GM19395 (cell line): ENCODE results near the gene C12orf57.

Source experiments
- ATAC-seq: cut with Tn5 transposase; IDR thresholded peaks from one replicate; pipeline ENCODE4 v1.9.1; 2021; ENCODE audit warnings: mild to moderate bottlenecking, moderate library complexity; ENCODE audit not compliant: unreplicated experiment

C12orf57 gene

GRCh38 chr12:6917491-6918231, 26.2 kb upstream of the C12orf57 start:
- no peak for ATAC-seq

GRCh38 chr12:6919588-6919987, 24.2 kb upstream of the C12orf57 start:
- ATAC-seq = no peak

GRCh38 chr12:6921539-6921938, 22.3 kb upstream of the C12orf57 start:
- no peak for ATAC-seq

- ATAC-seq = peak; percentile 55
Measured at GRCh38 chr12:6921996-6922946, 21.6 kb upstream of the C12orf57 start.

DNA sequence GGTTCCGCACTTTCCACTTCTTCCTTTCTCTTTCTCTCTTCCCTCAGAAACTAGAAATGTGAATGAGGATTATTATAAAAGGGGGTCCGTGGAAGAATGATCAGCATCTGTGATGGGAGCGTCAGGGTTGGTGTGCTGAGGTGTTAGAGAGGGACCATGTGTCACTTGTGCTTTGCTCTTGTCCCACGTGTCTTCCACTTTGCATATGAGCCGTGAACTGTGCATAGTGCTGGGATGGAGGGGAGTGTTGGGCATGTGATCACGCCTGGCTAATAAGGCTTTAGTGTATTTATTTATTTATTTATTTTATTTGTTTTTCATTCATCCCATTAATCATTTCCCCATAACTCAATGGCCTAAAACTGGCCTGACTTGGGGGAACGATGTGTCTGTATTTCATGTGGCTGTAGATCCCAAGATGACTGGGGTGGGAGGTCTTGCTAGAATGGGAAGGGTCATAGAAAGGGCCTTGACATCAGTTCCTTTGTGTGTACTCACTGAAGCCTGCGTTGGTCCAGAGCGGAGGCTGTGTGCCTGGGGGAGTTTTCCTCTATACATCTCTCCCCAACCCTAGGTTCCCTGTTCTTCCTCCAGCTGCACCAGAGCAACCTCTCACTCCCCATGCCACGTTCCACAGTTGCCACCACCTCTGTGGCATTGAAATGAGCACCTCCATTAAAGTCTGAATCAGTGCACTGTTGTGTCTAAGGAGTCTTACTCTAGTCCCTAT, 20.7 kb upstream of the C12orf57 start:
- ATAC-seq = no peak

GRCh38 chr12:6923851-6924250, 20.0 kb upstream of the C12orf57 start:
- no peak for ATAC-seq

DNA sequence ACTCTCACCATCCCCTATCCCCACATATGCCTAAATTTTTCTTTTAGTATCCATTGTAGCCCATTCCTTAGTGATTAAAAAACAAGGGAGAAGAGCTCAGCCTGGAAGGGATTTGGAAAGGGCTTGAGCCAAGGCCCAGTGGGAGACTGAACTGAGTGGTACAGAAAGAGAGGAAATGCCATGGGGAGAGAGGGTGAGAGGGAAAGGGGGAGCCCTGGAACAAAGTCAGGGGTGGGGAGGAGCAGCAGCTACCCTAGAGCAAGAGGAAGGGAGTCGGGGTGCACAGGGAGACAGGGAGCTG, 18.6 kb upstream of the C12orf57 start:
- no peak for ATAC-seq

DNA sequence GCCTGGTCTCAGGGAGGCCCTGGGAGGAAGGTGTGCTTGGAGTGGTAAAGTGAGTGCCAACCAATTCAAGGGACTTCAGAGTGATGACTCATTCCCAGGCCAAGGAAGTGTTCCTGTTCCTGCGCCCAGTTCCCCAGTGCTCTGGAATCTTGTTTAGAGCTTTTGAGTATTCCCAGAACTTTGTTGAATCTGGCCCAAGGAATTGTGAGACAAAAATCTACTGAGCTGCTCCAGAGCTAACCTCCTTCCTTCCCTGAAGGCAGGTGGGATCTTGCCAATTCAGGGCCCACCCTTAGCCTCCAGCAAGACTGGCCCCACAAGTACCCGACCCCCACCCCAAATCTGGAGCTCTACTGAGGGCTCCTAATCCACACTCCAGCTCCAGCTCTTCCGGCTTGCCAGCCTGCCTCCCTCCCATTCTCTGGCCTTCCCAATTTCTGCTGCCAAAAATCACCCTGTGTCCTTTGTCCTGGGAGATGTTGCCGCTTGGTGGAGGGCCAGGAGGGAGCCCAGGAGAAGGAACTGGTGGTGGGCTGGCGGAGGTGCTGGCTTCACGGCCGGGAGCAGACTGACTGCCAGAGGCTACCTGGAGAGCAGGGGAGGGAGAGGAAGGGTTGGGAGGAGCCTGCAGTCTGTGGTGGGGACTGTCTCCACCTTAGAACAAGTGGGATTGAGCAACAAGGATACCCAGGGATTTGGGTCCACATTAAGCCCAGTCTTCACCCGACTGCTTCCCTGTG, 18.1 kb upstream of the C12orf57 start:
- ATAC-seq = no peak

DNA sequence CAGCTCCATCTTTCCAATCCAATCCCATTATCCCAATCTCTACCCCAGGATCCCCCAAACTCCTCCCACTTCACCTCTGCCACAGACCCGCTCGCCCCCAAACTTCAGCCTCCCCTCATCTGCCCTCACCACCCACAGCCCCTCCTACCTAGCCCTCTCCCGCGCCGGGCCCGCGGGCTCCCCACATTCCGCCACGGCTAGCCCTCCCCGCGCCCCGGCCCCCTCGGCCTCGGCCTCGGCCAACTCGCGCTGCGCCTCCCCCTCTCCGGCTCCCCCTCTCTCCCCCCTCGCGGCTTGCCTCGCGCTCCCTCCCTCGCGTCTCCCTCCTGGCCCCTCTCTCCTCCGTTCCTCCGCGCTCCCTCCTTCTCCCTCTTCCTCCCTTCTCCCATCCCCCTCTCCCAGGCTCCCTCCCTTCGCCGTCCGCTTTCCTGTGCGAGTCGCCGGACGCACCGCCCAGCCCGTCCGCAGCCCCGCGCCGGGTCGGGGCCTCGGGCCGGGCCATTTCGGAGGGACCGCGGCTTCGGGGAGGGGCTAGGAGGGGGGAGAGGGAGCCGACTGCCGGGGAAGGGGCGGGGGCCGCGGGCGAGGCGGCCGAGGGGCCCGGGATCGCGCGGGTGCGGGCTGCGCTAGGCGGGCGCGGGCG, 16.3 kb upstream of the C12orf57 start, which contains the start of gene ATN1:
ATN1 (plus strand) TSS at position 581 of the 643 bp plus-strand sequence. CDS start 6,043 bp downstream, outside the sequence.
- ATAC-seq = no peak

- no peak for ATAC-seq
Measured at GRCh38 chr12:6928022-6928702, 15.7 kb upstream of the C12orf57 start.

- ATAC-seq = no peak
Measured at GRCh38 chr12:6928703-6929407, 15.0 kb upstream of the C12orf57 start.

GRCh38 chr12:6929466-6930452, 14.1 kb upstream of the C12orf57 start:
- ATAC-seq = no peak

DNA sequence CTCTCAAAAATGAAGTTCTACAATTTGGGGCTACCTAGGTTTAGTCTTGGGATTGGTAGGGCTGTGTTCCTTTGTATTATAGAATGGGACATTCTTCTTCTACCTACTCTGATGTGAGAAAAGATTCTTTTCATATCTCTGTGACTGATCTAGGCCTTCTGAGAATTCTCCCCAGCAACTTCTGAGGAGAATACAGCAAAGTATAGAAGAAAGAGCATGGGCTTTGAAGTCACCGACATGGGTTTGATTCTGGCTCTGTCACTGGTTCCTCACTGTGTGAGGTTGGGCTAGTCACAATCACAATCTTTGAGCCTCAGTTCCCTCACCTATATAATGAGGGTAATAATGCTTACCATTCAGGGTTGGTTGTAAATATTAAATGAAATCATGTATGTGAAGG, 11.1 kb upstream of the C12orf57 start:
- no peak for ATAC-seq

GRCh38 chr12:6934110-6934509, 9.7 kb upstream of the C12orf57 start:
- ATAC-seq = no peak

- ATAC-seq = no peak
Measured at GRCh38 chr12:6935371-6936193, 8.2 kb upstream of the C12orf57 start.

DNA sequence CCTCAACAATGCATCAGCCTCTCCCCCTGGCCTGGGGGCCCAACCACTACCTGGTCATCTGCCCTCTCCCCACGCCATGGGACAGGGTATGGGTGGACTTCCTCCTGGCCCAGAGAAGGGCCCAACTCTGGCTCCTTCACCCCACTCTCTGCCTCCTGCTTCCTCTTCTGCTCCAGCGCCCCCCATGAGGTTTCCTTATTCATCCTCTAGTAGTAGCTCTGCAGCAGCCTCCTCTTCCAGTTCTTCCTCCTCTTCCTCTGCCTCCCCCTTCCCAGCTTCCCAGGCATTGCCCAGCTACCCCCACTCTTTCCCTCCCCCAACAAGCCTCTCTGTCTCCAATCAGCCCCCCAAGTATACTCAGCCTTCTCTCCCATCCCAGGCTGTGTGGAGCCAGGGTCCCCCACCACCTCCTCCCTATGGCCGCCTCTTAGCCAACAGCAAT, 7.6 kb upstream of the C12orf57 start:
- ATAC-seq = no peak
